ENCODE measurements around the gene CCDC69. TPM values are rescaled to one million over a fixed set of nuclear protein-coding genes. Genes with fewer than 3 reads are reported as not detected.

CCDC69 gene
- polyA plus RNA-seq, 4 donors: 4.6 to 6.4 (median 5.1) TPM

GRCh38 chr5:151173711-151174611 lies 49.9 kb downstream of the CCDC69 start:
- DNase-seq (ENCODE audit: low read depth in 4 of 4, low spot score in 2 of 4): no peak

DNA sequence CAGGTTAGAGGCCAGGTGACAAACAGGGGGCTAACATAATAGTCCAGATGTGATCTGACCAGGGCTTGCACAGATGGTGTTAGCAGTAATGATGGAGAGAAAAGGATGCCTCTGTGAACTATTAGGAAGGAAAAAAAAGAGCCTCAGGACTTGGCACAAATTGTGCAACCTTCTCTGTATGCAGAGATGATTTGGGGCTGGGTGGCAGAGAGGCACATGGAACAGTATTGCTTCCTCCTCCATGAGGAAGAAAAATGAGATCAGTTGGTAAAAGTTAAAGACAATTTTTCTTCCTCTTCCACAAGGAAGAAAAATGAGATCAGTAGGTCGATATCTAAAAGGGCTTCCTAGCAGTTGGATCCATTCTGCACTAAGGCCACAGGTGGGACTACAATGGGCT lies 52.4 kb downstream of the CCDC69 start:
- no peak for DNase-seq (ENCODE audit: low read depth in 4 of 4, low spot score in 2 of 4)

DNA sequence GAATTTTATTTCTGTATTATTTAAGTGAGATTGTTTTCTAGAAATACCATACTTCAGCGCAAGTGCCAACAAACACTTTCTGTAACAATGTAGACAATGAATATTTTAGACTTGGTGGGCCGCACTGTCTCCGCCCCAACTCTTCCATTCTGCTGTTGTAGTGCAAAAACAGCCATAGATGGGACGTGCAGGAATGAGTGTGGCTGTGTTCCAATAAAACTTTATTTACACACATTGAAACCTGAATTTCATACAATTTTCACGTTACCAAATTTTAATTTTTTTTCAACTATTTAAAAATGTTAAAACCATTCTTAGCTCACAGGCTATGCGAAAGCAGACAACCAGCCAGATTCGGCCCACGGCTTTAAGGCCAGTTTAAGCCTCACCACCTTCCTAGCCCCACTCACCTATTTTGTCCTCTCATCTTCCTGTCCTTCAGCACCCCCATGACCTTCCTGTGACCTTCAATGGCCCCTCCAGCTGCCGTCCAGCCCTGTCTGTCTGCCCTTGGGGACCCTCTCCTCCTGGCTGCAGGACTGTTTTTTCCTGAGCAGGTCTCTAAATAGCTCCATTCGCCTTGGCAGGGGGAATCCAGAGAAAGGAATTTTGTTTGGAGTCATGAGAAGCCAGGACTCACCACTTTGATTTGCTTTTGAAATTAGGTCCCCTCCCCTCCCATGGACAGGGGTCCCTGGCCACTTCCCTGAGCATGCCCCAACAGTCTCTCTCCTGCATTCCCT lies 55.1 kb downstream of the CCDC69 start:
- no peak for DNase-seq (ENCODE audit: low read depth in 4 of 4, low spot score in 2 of 4)

DNA sequence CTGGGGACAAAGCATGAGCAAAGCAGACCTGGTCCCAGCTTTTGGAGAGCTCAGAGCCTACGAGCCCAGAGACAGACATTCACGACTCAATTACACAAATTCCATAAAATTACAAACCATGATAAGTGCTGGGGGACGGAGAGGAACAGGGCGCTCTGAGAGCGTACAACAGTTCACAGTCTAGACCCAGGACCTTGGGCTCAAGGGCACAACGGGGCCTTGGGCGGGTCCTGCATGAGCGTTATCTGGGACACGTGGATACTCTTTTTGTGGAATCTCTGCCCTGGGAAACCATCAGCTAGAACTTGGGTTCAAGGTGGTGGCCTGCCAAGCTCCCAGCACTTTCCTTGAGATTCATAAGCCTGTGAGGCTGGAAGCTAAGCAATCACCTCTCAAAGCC lies 56.9 kb downstream of the CCDC69 start:
- DNase-seq (ENCODE audit: low read depth in 4 of 4, low spot score in 2 of 4): no peak

DNA sequence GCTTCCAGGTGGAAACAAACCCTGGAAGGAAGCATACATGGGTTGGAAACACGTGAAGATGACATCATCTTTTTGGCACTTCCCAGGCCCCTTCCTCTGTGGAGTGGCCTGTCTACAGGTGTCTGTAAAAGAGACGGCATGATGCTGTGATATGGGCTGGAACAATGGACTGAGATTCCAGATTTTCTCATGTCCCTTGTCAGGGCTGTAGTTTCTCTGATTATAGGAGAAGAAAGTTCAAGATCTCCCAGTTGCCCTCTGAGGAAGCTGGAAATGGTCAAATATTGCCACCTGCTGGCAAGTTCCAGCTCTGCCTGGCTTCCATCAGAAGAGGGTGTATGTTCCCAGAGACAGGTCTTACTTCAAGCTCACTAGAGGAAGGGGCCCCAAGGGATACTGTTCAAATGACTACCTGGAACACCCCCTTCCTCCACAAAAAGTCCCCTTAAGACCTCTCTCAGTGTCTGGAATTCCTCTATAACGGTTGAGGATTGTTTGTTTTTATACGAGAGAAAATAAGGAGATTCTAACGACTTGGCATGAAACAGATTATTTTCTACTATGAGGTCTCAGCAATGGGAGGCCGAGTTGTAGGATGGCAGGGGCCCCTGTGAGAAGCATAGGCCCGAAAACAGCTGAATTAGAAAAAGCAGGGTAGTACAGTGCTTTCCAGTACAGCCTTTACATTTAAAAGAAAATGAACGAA lies 59.1 kb downstream of the CCDC69 start:
- peak in 2 of 4 donors; percentile 53 to 66 for DNase-seq (ENCODE audit: low read depth in 4 of 4, low spot score in 2 of 4)

- no peak for DNase-seq (ENCODE audit: low read depth in 4 of 4, low spot score in 2 of 4)
Measured at GRCh38 chr5:151162776-151163175, 61.1 kb downstream of the CCDC69 start.

- no peak for DNase-seq (ENCODE audit: low read depth in 4 of 4, low spot score in 2 of 4)
Measured at GRCh38 chr5:151159649-151160373, 64.1 kb downstream of the CCDC69 start.

DNA sequence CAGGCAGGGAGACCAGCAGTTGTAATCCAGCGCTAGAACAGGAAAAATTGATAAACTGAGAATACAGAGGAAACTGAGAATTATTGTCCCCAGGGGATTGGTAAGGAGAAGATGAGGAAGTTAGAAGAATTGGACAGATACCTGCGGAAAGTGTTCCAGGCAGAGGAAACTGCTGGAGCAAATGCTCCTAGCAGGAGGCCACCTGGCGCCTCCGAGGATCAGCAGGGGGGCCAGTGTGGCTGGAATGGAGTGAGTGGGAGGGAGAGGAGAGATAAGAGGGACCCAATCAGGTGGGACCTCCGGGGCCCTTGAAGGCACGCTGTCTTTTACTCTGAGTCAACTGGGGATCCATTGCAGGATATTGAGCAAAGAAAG lies 65.6 kb downstream of the CCDC69 start:
- DNase-seq (ENCODE audit: low read depth in 4 of 4, low spot score in 2 of 4): no peak

GRCh38 chr5:151157426-151158286 lies 66.2 kb downstream of the CCDC69 start, which contains the start of gene ANXA6:
ANXA6 (minus strand) TSS chr5:151157779; CDS start chr5:151147901, 9,878 bp downstream.
- peak; percentile 60 to 77 (median 74) for DNase-seq (ENCODE audit: low read depth in 4 of 4, low spot score in 2 of 4)

DNA sequence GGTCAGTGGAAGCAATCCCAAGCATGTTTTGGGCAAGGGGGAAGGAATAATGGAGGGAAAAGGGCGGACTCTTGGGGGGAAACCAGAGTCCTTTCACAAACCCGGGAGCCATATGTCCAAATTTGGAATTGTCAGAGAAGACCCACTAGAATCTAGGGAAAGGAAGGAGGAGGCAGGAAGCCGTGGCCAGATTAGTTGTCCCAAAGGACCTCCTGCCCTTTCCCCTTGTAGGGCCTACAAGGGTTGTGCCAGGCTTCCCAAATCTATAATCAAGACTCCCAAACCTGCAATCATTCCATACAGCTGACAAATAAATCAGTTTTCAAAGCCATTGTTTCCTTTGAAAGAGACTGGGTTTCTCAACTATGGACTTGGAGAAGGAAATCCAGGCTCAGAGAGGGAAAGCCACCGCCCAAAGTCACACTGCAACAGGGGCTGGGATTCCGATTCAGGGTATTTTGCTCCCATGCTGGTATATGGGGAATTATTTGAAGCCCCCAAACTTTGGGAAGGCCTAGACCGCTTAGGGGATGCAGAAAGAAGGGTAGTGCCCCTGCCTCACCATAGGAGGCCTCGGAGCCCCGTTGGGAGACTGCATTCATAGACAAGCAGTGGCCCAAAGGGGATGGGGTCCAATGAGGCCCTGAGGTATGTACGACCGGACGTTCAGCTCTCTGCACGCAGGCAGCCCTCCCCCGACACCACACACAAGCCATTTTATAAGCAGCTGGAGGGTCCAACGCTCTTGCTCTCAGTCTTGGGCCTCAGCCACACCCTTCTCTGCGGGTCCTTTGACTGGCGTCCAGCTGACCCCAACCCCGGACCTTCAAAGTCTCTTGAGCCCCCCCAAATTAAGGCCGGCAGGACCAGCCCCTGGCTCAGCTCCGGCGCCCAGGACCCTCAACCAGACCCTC lies 67.1 kb downstream of the CCDC69 start:
- peak in 1 of 4 donors; percentile 9 for DNase-seq (ENCODE audit: low read depth in 4 of 4, low spot score in 2 of 4)

GRCh38 chr5:151155775-151156506 lies 68.0 kb downstream of the CCDC69 start:
- DNase-seq (ENCODE audit: low read depth in 4 of 4, low spot score in 2 of 4): no peak

DNA sequence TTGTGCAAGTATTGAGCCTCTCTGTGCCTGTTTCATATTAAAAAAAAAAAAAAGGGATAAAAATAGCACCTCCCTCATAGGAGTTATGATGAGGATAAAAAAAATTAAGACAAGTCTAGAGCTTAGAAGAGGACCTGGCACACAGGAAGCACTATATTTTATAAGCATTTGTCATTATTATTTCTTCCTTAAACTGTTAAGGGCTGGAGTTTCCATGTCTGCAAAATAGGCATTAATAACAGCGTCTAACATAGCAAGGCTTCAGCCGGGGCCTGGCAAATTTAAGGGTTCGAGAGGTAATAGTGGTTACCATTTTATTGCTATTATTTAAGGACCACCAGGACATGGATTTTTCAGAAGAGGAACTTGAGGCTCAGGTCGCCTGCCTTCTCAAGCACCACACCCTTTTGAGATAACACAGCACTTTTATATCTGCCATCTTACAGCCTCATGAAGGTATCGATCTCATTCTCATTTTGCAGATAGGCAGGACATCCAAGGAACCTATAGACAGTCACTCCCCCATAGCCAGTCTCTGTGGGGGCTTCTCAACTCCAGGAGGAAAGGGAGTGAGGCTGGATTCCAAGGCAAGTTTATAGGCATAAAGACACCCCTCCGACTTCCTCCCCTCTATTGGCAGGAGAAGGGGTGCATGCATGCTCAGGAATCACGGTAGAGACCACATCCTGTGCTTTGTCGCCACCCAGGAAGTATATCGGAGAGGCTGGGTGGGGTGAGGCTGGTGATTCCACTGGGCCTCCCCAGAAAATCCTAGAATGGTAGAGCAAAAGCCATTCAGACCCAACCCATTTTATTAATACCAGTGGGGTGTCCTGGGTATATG lies 68.7 kb downstream of the CCDC69 start:
- no peak for DNase-seq (ENCODE audit: low read depth in 4 of 4, low spot score in 2 of 4)

DNA sequence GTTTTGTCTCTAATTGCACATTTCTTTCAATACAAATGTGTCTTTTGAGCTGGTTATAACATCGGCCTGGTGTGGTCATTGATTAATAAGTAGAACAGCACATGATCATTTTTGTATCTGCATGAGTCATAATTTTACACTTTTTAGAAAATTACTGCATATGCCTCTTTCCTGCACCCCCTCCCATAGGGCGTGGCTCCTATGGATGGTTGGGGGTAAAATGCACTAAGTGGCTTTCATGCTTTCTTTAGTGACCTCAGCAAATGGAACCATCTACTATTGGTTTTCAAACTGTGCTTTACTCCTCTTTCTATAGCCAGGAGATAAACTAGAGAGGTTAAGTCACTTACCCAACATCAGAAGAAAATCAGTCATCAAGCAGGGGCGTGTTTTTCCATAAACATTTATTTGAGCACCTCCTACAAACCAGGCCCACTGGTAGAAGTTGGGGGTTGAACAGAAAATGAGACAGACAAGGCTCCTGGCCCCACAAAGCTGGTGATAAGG lies 70.1 kb downstream of the CCDC69 start:
- no peak for DNase-seq (ENCODE audit: low read depth in 4 of 4, low spot score in 2 of 4)

- DNase-seq (ENCODE audit: low read depth in 4 of 4, low spot score in 2 of 4): no peak
Measured at GRCh38 chr5:151153300-151153699, 70.6 kb downstream of the CCDC69 start.

DNA sequence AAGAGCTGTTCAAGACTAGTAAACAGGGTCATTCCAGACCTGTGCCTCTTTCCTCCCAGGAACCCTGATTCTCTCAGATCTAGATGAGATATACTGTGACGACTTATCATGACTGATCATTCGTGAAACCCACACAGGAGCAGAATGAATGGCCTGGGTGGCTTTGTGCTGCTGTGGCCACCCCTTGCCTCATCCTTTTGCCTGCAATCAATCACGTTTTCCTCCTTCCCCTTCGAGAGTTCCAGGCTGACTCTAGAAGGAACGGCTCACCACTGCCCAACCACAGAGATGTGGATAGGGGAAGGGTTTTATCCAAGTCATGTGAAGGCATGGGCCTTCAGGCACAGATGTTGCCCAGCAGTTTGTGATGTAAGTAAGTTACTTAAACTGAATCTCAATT lies 72.1 kb downstream of the CCDC69 start:
- DNase-seq (ENCODE audit: low read depth in 4 of 4, low spot score in 2 of 4): no peak

- no peak for DNase-seq (ENCODE audit: low read depth in 4 of 4, low spot score in 2 of 4)
Measured at GRCh38 chr5:151151263-151151660, 72.6 kb downstream of the CCDC69 start.
